ENCODE data around the gene WIPI1. TPM values are rescaled to one million over a fixed set of nuclear protein-coding genes. Genes with fewer than 3 reads are reported as not detected.
"Not testable (repeated sequence)": the region's sequence is repeated elsewhere in the genome, so short reads cannot be mapped to it uniquely, and the experiment has no call there.

Gene WIPI1
- total RNA-seq, 2 donors from 2014 or later = 8.9 to 10.2 TPM

GRCh38 chr17:68407656-68408055 lies 49.6 kb downstream of the WIPI1 start:
- H3K27ac Mint-ChIP-seq; H3K36me3 Mint-ChIP-seq (ENCODE audit: low read depth); H3K9me3 ChIP-seq (ENCODE audit: control insufficient read depth, low read length, poor library complexity, severe bottlenecking); H3K4me1 Mint-ChIP-seq; ATAC-seq; H3K4me3 Mint-ChIP-seq; H3K27me3 Mint-ChIP-seq; DNase-seq: not testable (repeated sequence)

- H3K27ac Mint-ChIP-seq; H3K9me3 ChIP-seq (ENCODE audit: control insufficient read depth, low read length, poor library complexity, severe bottlenecking); H3K4me3 Mint-ChIP-seq; ATAC-seq; DNase-seq; H3K36me3 Mint-ChIP-seq (ENCODE audit: low read depth); H3K27me3 Mint-ChIP-seq: not testable (repeated sequence)
- H3K4me1 Mint-ChIP-seq = peaks cover 16% of the 10 kb centered on the region
These were observed 53.5 kb downstream of the WIPI1 start for GRCh38 chr17:68403837-68404236.

- Mint-ChIP-seq H3K4me1 (peaks cover 20% of the 10 kb centered on the region), H3K27ac (no peak overlapping the region)
- no peak for ATAC-seq
These were observed 54.2 kb downstream of the WIPI1 start for GRCh38 chr17:68403122-68403521.

GRCh38 chr17:68401288-68401687 lies 56.0 kb downstream of the WIPI1 start:
- peaks cover 28% of the 10 kb centered on the region for H3K4me1 Mint-ChIP-seq

More at GRCh38 chr17:68403122-68403521, 54.2 kb downstream of the WIPI1 start:
- Mint-ChIP-seq H3K27me3 (no peaks in the 10 kb centered on the region), H3K4me3 (no peak overlapping the region), H3K36me3 (ENCODE audit: low read depth) (no peaks in the 10 kb centered on the region)
- no peak for DNase-seq
- H3K9me3 ChIP-seq (ENCODE audit: control insufficient read depth, low read length, poor library complexity, severe bottlenecking) = peaks cover 2% of the 10 kb centered on the region

GRCh38 chr17:68400404-68400735 lies 56.9 kb downstream of the WIPI1 start:
- Mint-ChIP-seq H3K36me3 (ENCODE audit: low read depth) (no peaks in the 10 kb centered on the region), H3K4me1 (peaks cover 28% of the 10 kb centered on the region), H3K4me3 (peak overlapping the region; percentile 68), H3K27ac (no peak overlapping the region), H3K27me3 (no peaks in the 10 kb centered on the region)
- ATAC-seq (no peak), DNase-seq (no peak)
- peaks cover 2% of the 10 kb centered on the region for H3K9me3 ChIP-seq (ENCODE audit: control insufficient read depth, low read length, poor library complexity, severe bottlenecking)

More at GRCh38 chr17:68401288-68401687, 56.0 kb downstream of the WIPI1 start:
- no peaks in the 10 kb centered on the region for H3K36me3 Mint-ChIP-seq (ENCODE audit: low read depth)
- H3K27me3 Mint-ChIP-seq = no peaks in the 10 kb centered on the region
- H3K9me3 ChIP-seq (ENCODE audit: control insufficient read depth, low read length, poor library complexity, severe bottlenecking) = peaks cover 2% of the 10 kb centered on the region
- ATAC-seq = no peak
- no peak for DNase-seq
- no peak overlapping the region for H3K4me3 Mint-ChIP-seq
- H3K27ac Mint-ChIP-seq = no peak overlapping the region

- DNase-seq (no peak), ATAC-seq (peak; percentile 49)
- Mint-ChIP-seq H3K27ac (no peak overlapping the region), H3K4me1 (peaks cover 28% of the 10 kb centered on the region), H3K36me3 (ENCODE audit: low read depth) (no peaks in the 10 kb centered on the region), H3K27me3 (no peaks in the 10 kb centered on the region), H3K4me3 (peak overlapping the region; percentile 68)
- peaks cover 2% of the 10 kb centered on the region for H3K9me3 ChIP-seq (ENCODE audit: control insufficient read depth, low read length, poor library complexity, severe bottlenecking)
These were observed 57.5 kb downstream of the WIPI1 start for GRCh38 chr17:68399638-68400403.

DNA sequence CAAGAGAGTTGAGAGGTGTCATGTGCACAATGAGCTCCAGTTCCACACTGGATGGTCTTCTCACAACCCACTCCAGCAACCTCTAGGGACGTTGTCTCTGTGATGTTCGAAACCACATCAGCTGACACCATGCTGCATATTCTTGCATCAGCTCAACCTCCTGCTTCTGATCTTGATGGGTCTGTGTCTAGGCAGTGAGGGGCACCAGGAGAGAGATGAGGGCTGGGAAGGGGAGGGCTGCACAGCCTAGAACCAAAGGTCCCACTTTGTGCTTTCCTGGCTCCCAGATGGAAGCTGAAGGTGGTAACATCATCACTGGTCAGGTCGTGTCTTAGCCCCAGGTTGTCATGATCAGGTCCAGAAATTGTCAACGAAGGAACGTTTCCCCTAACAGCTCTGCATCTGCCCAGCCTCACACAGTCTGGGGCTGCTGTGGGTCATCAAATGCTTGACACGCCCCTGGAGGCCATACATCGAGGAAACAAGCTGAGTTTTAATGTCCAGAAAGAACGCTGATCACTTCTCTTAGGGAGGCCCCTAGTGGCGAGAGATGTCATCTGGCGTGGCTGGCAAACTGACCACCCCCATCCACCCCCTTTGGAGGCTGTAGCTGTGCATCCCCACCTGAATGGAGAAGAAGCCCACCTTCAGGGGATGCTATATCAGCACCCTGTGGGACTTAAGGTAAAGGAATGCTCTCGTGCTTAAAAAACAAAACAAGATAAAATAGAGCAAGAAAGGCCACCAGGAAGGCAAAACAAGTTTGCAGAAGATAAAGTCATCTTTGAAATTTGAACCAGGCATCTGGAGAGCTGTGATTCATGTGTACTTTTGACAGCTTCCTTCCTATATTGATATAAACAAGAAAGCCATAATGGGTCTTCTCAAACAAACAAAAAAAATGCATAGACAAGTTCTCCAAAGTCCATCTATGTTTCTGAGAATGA lies 58.3 kb downstream of the WIPI1 start:
- peak overlapping the region; percentile 47 for H3K4me3 Mint-ChIP-seq

DNA sequence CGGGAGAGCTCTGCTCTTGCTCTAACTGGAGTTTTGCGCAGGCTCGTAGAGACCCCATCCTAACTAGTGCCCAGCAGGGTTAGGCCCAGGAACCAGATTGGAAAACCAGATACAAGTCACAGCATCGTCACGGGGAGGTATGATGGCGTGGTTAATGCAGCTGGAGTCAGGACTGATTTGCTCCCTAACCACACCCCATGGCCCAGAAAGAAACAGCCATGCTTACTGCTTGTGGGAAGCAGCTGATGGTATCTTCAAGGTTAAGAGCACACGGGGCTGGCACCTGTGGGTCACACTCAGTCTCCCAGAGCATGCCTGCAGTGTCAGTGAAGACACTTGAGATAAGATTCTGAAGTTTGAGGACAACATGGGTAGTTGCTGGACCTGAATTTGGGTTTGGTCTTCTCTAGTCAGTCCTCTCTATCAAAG lies 60.2 kb downstream of the WIPI1 start:
- H3K9me3 ChIP-seq (ENCODE audit: control insufficient read depth, low read length, poor library complexity, severe bottlenecking) = no peaks in the 10 kb centered on the region
- Mint-ChIP-seq H3K27me3 (no peaks in the 10 kb centered on the region), H3K4me1 (peaks cover 28% of the 10 kb centered on the region), H3K36me3 (ENCODE audit: low read depth) (no peaks in the 10 kb centered on the region), H3K4me3 (peak overlapping the region; percentile 47), H3K27ac (no peak overlapping the region)
- no peak for DNase-seq
- ATAC-seq = peak; percentile 50

More for the DNA sequence above, 58.3 kb downstream of the WIPI1 start:
- Mint-ChIP-seq H3K36me3 (ENCODE audit: low read depth) (no peaks in the 10 kb centered on the region), H3K4me1 (peaks cover 28% of the 10 kb centered on the region), H3K27me3 (no peaks in the 10 kb centered on the region), H3K27ac (no peak overlapping the region)
- no peak for DNase-seq
- ATAC-seq = peak; percentile 52
- H3K9me3 ChIP-seq (ENCODE audit: control insufficient read depth, low read length, poor library complexity, severe bottlenecking) = no peaks in the 10 kb centered on the region

DNA sequence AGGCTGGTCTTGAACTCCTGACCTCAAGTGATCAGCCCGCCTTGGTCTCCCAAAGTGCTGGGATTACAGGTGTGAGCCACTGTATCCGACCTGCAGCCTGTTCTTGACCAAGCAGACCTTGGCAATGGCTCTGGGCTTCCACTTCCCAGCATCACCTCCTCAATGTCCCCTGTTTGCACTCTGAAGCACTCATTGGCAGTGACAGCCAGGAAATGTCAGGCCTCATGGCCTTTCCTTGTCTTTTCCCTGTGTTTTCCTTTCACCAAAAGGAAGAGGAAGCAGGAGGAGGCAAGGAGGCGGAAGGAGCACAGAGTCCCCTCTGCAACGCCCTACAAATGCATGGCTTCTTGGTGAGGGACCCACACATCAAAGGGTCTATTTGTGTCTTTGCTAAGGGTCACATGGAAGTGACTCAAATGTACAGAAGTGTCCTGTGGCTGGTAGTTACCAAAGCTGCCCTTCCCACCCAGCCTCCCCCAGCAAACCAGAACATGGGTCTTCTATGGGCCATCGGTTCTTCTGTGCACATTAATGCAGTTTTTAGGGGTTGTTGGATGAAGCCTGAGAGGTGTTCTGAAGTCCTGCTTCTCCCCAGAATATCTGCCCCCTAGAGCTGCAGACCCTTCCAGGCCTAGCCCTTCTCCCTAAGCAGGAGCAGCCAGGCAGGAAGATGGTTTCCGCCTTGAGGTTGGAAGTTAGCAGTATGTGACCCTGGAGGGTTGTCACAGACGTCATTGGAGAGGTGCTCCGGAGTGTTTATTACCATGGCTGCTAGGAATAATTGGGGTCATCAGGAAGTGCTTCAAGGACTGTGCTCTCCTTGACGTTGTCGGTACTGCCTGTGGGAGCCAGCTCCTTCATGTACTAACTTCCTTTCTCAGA lies 60.8 kb downstream of the WIPI1 start:
- H3K4me1 Mint-ChIP-seq = peaks cover 28% of the 10 kb centered on the region
- H3K4me3 Mint-ChIP-seq = no peak overlapping the region
- no peaks in the 10 kb centered on the region for H3K36me3 Mint-ChIP-seq (ENCODE audit: low read depth)
- no peak for ATAC-seq
- H3K9me3 ChIP-seq (ENCODE audit: control insufficient read depth, low read length, poor library complexity, severe bottlenecking) = no peaks in the 10 kb centered on the region
- no peaks in the 10 kb centered on the region for H3K27me3 Mint-ChIP-seq
- no peak overlapping the region for H3K27ac Mint-ChIP-seq
- DNase-seq = no peak

DNA sequence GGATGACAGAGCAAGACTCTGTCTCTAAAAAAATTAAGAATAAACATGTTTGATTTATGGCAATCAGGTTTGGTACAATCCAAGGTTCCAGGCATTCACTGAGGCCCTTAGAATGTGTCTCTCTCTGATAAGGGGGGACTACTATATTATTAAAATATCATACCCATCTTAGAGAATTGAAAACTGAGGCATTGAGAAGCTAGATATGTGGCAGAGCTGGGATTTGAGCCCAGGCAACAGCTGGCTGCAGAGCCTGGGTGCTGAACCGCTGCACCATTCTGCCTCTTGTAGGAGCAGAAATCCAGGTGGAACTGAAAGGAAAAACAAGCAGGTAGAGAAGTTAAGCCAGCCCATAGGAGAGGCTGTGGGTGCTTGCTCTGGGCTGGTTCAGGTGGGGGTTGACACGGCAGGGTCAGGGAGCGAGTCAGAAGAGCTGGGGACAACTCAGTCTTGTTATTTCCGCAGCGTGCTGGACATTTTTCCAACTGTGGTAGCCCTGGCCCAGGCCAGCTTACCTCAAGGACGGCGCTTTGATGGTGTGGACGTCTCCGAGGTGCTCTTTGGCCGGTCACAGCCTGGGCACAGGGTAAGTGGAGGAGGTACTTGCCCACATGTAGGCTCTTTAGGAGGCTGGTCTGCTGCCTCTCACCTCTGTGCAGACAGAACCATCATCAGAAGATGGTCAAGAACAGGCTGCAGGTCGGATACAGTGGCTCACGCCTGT lies 62.5 kb downstream of the WIPI1 start:
- Mint-ChIP-seq H3K4me3 (no peak overlapping the region), H3K27me3 (no peaks in the 10 kb centered on the region), H3K4me1 (peaks cover 22% of the 10 kb centered on the region), H3K27ac (no peak overlapping the region), H3K36me3 (ENCODE audit: low read depth) (no peaks in the 10 kb centered on the region)
- no peak for DNase-seq
- no peak for ATAC-seq
- no peaks in the 10 kb centered on the region for H3K9me3 ChIP-seq (ENCODE audit: control insufficient read depth, low read length, poor library complexity, severe bottlenecking)

GRCh38 chr17:68391561-68392268 lies 65.6 kb downstream of the WIPI1 start:
- H3K4me3 Mint-ChIP-seq = no peak overlapping the region
- ATAC-seq (no peak), DNase-seq (no peak)
- H3K27ac Mint-ChIP-seq = no peak overlapping the region
- no peaks in the 10 kb centered on the region for H3K36me3 Mint-ChIP-seq (ENCODE audit: low read depth)
- H3K27me3 Mint-ChIP-seq = no peaks in the 10 kb centered on the region
- H3K4me1 Mint-ChIP-seq = peaks cover 9% of the 10 kb centered on the region
- no peaks in the 10 kb centered on the region for H3K9me3 ChIP-seq (ENCODE audit: control insufficient read depth, low read length, poor library complexity, severe bottlenecking)

Measured in T-helper 17 cell (primary cell).